Measurements from ENCODE around the gene LRRC4B.
A peak's percentile ranks its signal among the peaks of the same experiment; 100 is the strongest.
"Not testable (repeated sequence)": the region's sequence is repeated elsewhere in the genome, so short reads cannot be mapped to it uniquely, and the experiment has no call there.

Gene LRRC4B

GRCh38 chr19:50567882-50568727 lies at the start of gene LRRC4B:
TSS of gene LRRC4B (minus strand) at chr19:50568435. CDS start at chr19:50548838, 19,597 bp downstream.
- DNase-seq = no peak

DNA sequence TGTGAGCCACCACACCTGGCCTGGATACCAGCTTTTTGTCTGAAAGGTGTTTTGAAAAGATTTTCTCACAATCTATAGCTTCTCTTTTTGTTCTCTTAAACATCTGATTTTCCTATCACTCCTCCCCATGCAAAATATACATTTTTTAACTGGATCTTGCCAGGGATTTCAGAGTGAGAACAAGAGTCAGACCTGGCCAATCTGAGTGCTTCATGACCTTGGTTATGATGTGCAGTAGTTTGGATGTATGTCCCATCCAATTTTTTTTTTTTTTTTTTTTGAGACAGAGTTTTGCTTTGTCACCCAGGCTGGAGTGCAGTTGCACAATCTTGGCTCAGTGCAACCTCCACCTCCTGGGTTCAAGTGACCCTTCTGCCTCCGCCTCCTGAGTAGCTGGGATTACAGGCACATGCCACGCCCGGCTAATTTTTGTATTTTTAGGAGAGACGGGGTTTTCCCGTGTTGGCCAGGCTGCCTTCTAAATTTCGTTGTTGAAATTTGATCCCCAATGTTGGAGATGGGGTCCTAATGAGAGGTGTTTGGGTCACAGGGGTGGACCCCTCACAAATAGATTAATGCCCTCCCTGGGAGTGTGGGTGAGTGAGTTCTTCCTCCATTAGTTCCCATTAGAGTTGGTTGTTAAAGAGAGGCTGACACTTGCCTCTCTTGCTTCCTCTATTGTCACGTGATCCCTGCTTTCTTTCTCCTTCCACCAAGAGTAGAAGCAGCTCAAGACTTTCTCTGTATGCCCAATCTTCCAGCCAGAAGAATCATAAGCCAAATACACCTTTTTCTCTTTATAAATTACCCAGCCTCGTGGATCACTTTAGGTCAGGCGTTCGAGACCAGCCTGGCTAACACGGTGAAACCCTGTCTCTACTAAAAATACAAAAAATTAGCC lies 44.5 kb upstream of the LRRC4B start:
- not testable (repeated sequence) for DNase-seq

GRCh38 chr19:50607874-50608785 lies 39.9 kb upstream of the LRRC4B start:
- peak; percentile 91 to 92 for DNase-seq

DNA sequence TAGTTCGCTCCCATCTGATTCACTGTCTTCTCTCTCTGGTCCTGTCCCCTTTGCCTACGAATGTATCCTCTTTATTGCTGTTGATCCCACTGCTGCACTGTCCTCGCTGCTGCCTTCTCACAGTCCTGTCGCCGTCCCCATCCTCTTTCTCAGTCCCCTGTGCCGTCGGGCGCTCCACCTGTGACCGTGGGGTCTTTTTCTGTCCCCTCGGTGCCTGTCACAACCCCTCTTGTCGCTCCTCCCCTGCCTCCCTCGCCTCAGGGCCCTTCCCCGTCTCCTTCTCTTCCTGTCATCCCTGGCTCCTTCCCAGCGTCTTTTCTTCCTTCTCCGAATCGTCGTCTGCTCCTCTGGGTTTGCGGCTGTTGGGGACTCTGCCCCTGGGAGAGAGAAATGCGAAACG lies 39.2 kb upstream of the LRRC4B start:
- no peak for DNase-seq

GRCh38 chr19:50606059-50606836 lies 38.0 kb upstream of the LRRC4B start:
- DNase-seq = peak in 1 of 2 experiments; percentile 26

GRCh38 chr19:50604264-50605073 lies 36.2 kb upstream of the LRRC4B start:
- peak; percentile 51 to 61 for DNase-seq

GRCh38 chr19:50602935-50603334 lies 34.7 kb upstream of the LRRC4B start:
- no peak for DNase-seq

GRCh38 chr19:50602496-50602895 lies 34.3 kb upstream of the LRRC4B start:
- no peak for DNase-seq

DNA sequence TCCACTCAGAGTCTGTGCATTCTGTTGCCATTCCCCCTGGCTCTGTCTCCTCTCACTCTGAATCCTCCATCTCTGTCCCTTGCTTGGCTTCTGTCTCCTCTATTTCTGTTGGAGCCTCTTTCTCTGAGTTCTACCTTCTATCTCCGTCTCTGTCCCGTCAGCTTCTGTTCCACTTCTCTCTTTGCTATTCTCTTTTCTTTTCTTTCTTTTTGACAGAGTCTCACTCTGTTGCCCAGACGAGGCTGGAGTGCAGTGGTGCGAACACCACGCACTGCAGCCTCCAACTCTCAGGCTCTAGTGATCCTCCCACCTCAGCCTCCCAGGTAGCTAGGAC lies 33.8 kb upstream of the LRRC4B start:
- no peak for DNase-seq

- no peak for DNase-seq
These were observed 33.3 kb upstream of the LRRC4B start for GRCh38 chr19:50601407-50602088.

GRCh38 chr19:50599427-50599826 lies 31.2 kb upstream of the LRRC4B start:
- DNase-seq = no peak

GRCh38 chr19:50590191-50590590 lies 22.0 kb upstream of the LRRC4B start:
- no peak for DNase-seq

DNA sequence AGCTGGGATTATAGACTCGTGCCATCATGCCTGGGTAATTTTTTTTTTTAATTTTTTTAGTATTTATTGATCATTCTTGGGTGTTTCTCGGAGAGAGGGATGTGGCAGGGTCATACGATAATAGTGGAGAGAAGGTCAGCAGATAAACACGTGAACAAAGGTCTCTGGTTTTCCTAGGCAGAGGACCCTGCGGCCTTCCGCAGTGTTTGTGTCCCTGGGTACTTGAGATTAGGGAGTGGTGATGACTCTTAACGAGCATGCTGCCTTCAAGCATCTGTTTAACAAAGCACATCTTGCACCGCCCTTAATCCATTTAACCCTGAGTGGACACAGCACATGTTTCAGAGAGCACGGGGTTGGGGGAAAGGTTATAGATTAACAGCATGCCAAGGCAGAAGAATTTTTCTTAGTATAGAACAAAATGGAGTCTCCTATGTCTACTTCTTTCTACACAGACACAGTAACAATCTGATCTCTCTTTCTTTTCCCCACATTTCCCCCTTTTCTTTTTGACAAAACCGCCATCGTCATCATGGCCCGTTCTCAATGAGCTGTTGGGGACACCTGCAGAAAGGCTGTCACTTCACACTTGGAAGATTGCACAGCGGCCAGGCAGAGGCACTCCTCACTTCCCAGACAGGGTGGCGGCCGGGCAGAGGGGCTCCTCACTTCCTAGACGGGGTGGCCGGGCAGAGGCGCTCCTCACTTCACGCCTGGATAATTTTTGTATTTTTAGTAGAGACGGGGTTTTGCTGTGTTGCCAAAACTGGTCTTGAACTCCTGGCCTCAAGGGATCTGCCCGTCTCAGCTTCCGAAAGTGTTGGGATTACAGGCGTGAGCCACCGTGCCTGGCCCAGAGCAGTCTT lies 13.8 kb upstream of the LRRC4B start:
- not testable (repeated sequence) for DNase-seq

- no peak for DNase-seq
These were observed 12.9 kb upstream of the LRRC4B start for GRCh38 chr19:50580970-50581634.

DNA sequence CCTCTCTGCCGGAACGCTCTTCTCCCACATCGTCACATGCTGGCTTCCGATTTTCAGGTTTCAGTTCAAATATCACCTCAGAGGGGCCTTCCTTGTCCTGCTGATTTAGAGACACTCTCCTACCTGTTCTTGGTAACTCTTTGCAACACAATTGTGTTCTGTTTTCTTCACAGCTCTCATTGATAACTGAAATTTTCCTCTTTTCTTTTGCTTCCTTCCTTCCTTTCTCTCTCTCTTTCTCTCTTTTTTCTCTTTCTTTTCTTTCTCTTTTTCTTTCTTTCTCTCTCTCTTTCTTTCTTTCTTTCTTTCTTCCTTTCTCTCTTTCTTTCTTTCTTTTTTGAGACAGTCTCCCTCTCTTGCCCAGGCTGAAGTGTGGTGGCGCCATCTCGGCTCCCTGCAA lies 12.0 kb upstream of the LRRC4B start:
- DNase-seq = no peak

DNA sequence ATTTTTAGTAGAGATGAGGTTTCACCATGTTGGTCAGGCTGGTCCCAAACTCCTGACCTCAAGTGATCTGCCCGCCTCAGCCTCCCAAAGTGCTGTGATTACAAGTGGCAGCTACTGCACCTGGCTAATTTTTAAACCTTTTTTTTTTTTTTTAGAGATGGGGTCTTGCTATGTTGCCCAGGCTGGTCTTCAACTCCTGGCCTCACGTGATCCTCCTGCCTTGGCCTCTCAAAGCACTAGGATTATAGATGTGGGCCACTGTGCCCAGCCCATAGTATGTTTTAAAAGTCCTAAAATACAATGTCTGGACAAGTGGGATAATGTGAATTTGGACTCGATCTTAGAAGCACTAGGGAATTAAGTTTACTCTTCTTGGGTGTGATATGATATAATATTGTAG lies 8.5 kb upstream of the LRRC4B start:
- not testable (repeated sequence) for DNase-seq

GRCh38 chr19:50573741-50574461 lies 5.7 kb upstream of the LRRC4B start:
- DNase-seq = no peak

- DNase-seq = no peak
These were observed 2.8 kb upstream of the LRRC4B start for GRCh38 chr19:50570997-50571396.
